ENCODE data around the gene DTHD1. TPM values are rescaled to one million over a fixed set of nuclear protein-coding genes. Genes with fewer than 3 reads are reported as not detected.
A peak's percentile ranks its signal among the peaks of the same experiment; 100 is the strongest.

The DTHD1 gene
- total and polyA plus RNA-seq, 2 donors (not counting 1 experiment from before 2014, with no cell fraction given) = not detected

GRCh38 chr4:36280555-36280954, 861 bp upstream of the DTHD1 start:
- H3K36me3 ChIP-seq (ENCODE audit: control insufficient read depth, insufficient read depth, low read length) = no peaks in the 10 kb centered on the region
- H3K79me2 ChIP-seq (ENCODE audit: control insufficient read depth, insufficient read depth, low read length) = no peaks in the 10 kb centered on the region
- no peak overlapping the region for H3K4me2 ChIP-seq (ENCODE audit: extremely low read depth, insufficient read depth, low read length)
- TF ChIP-seq CTCF (conservative IDR thresholded peaks at IDR 0.05 in 1 of 2, IDR thresholded peaks at IDR 0.05 in 1 of 2; ENCODE audit: low read depth in 1 of 2, low read length in 2 of 2) = no peak
- no peak for TF ChIP-seq EZH2 (IDR thresholded peaks at IDR 0.05; ENCODE audit: low read length, missing control alignments)
- H3K9me3 ChIP-seq (ENCODE audit: control insufficient read depth, insufficient read depth, low read depth, low read length) = no peaks in the 10 kb centered on the region
- no peak overlapping the region for H3K27ac ChIP-seq (ENCODE audit: insufficient read depth, low read length)
- DNase-seq (ENCODE audit: low read depth in 2 of 2) = peak in 1 of 2 donors; percentile 8
- no peak overlapping the region for H2AFZ ChIP-seq (ENCODE audit: low read length)
- no peak overlapping the region for H3K4me3 ChIP-seq (replicated peaks in 1 of 4; ENCODE audit: control extremely low read depth in 1 of 4, insufficient read depth in 1 of 4, low read depth in 3 of 4, low read length in 4 of 4)
- no peak overlapping the region for H3K9ac ChIP-seq (ENCODE audit: insufficient read depth, low read length)
- H3K4me1 ChIP-seq (ENCODE audit: control insufficient read depth, extremely low read depth, insufficient read depth, low read length) = no peaks in the 10 kb centered on the region
- H3K27me3 ChIP-seq (ENCODE audit: control insufficient read depth, insufficient read depth, low read length) = no peaks in the 10 kb centered on the region
- no peaks in the 10 kb centered on the region for H4K20me1 ChIP-seq (ENCODE audit: control insufficient read depth, extremely low read depth, insufficient read depth, low read length)

GRCh38 chr4:36282503-36283030, 1.2 kb downstream of the DTHD1 start:
- Histone ChIP-seq H3K9ac (ENCODE audit: insufficient read depth, low read length) (no peak overlapping the region), H3K27me3 (ENCODE audit: control insufficient read depth, insufficient read depth, low read length) (no peaks in the 10 kb centered on the region), H3K27ac (ENCODE audit: insufficient read depth, low read length) (no peak overlapping the region), H4K20me1 (ENCODE audit: control insufficient read depth, extremely low read depth, insufficient read depth, low read length) (no peaks in the 10 kb centered on the region), H3K4me3 (replicated peaks in 1 of 4; ENCODE audit: control extremely low read depth in 1 of 4, insufficient read depth in 1 of 4, low read depth in 3 of 4, low read length in 4 of 4) (no peak overlapping the region), H3K4me1 (ENCODE audit: control insufficient read depth, extremely low read depth, insufficient read depth, low read length) (no peaks in the 10 kb centered on the region), H2AFZ (ENCODE audit: low read length) (no peak overlapping the region), H3K9me3 (ENCODE audit: control insufficient read depth, insufficient read depth, low read depth, low read length) (no peaks in the 10 kb centered on the region), H3K4me2 (ENCODE audit: extremely low read depth, insufficient read depth, low read length) (no peak overlapping the region), H3K36me3 (ENCODE audit: control insufficient read depth, insufficient read depth, low read length) (no peaks in the 10 kb centered on the region), H3K79me2 (ENCODE audit: control insufficient read depth, insufficient read depth, low read length) (no peaks in the 10 kb centered on the region)
- TF ChIP-seq EZH2 (IDR thresholded peaks at IDR 0.05; ENCODE audit: low read length, missing control alignments) (no peak), CTCF (conservative IDR thresholded peaks at IDR 0.05 in 1 of 2, IDR thresholded peaks at IDR 0.05 in 1 of 2; ENCODE audit: low read depth in 1 of 2, low read length in 2 of 2) (no peak)
- DNase-seq (ENCODE audit: low read depth in 2 of 2) = no peak

GRCh38 chr4:36283912-36284465, 2.6 kb downstream of the DTHD1 start:
- H3K79me2 ChIP-seq (ENCODE audit: control insufficient read depth, insufficient read depth, low read length) = no peaks in the 10 kb centered on the region
- H3K9ac ChIP-seq (ENCODE audit: insufficient read depth, low read length) = no peak overlapping the region
- H4K20me1 ChIP-seq (ENCODE audit: control insufficient read depth, extremely low read depth, insufficient read depth, low read length) = no peaks in the 10 kb centered on the region
- no peak for DNase-seq (ENCODE audit: low read depth in 2 of 2)
- H3K4me3 ChIP-seq (replicated peaks in 1 of 4; ENCODE audit: control extremely low read depth in 1 of 4, insufficient read depth in 1 of 4, low read depth in 3 of 4, low read length in 4 of 4) = no peak overlapping the region
- H3K4me2 ChIP-seq (ENCODE audit: extremely low read depth, insufficient read depth, low read length) = no peak overlapping the region
- TF ChIP-seq EZH2 (IDR thresholded peaks at IDR 0.05; ENCODE audit: low read length, missing control alignments) (no peak), CTCF (conservative IDR thresholded peaks at IDR 0.05 in 1 of 2, IDR thresholded peaks at IDR 0.05 in 1 of 2; ENCODE audit: low read depth in 1 of 2, low read length in 2 of 2) (no peak)
- H3K4me1 ChIP-seq (ENCODE audit: control insufficient read depth, extremely low read depth, insufficient read depth, low read length) = no peaks in the 10 kb centered on the region
- no peak overlapping the region for H3K27ac ChIP-seq (ENCODE audit: insufficient read depth, low read length)
- no peaks in the 10 kb centered on the region for H3K9me3 ChIP-seq (ENCODE audit: control insufficient read depth, insufficient read depth, low read depth, low read length)
- H2AFZ ChIP-seq (ENCODE audit: low read length) = no peak overlapping the region
- no peaks in the 10 kb centered on the region for H3K36me3 ChIP-seq (ENCODE audit: control insufficient read depth, insufficient read depth, low read length)
- no peaks in the 10 kb centered on the region for H3K27me3 ChIP-seq (ENCODE audit: control insufficient read depth, insufficient read depth, low read length)

All from fibroblast of lung (primary cell).